Endothelial cell of umbilical vein (primary cell): Measurements from ENCODE around the gene GLT8D1. TPM values are rescaled to one million over a fixed set of nuclear protein-coding genes. Genes with fewer than 3 reads are reported as not detected.

Source experiments
- BruUV-seq: library from RNA; stranded (reverse); fragments of 400-500 nt; replicated peaks from 2 replicates; lab custom pipeline; 2021; lab: Mats Ljungman, UMichigan
- CTCF ChIA-PET: fragments of 300-600, 350-600 bp; sonication (Branson Sonifier 250); formaldehyde crosslinking; loops from one replicate; lab custom pipeline; 2021; ENCODE audit warnings: antibody characterized with exemption, inconsistent platforms; lab: Charles Lee
- POLR2A ChIA-PET: fragments of 300-600, 350-600 bp; sonication (Branson Sonifier 250); formaldehyde crosslinking; loops from one replicate; lab custom pipeline; 2021; ENCODE audit warnings: antibody characterized with exemption, inconsistent platforms; lab: Charles Lee
- DNase-seq: peaks from one replicate; pipeline ENCODE4 v3.0.0-alpha.2; 2011; ENCODE audit warnings: low read depth, low spot score
- FAIRE-seq: peaks from 2 replicates; lab custom pipeline; 2011; peaks lifted over from hg19 to GRCh38; lab: Jason Lieb, UNC
- H2AFZ ChIP-seq: 2 replicates; pipeline ENCODE4 v1.6.0; 2012; ENCODE audit warnings: low read depth, low read length, control low read depth, inconsistent platforms
- H3K27ac ChIP-seq: 2 replicates; pipeline ENCODE4 v1.5.1; 2011; ENCODE audit warnings: low read depth, mild to moderate bottlenecking, control low read depth, low read length, moderate library complexity; ENCODE audit not compliant: insufficient read depth
- H3K27me3 ChIP-seq, 2 experiments: 2 replicates each; pipeline versions ENCODE4 v1.6.0 to v1.6.1; 2011; ENCODE audit warnings: low read length in 2 of 2, mixed read lengths in 1 of 2; ENCODE audit not compliant: control insufficient read depth in 2 of 2, insufficient read depth in 2 of 2
- H3K36me3 ChIP-seq, 2 experiments: 2 replicates in 1 of 2; 3 replicates in 1 of 2; pipeline ENCODE4 v1.5.1; 2011; ENCODE audit warnings: low read length in 2 of 2, mild to moderate bottlenecking in 1 of 2, moderate library complexity in 1 of 2; ENCODE audit not compliant: control insufficient read depth in 2 of 2, insufficient read depth in 2 of 2; ENCODE audit errors: extremely low read depth in 1 of 2
- H3K4me1 ChIP-seq: 3 replicates; pipeline ENCODE4 v1.5.1; 2011; ENCODE audit warnings: mild to moderate bottlenecking, low read length; ENCODE audit not compliant: control insufficient read depth, insufficient read depth; ENCODE audit errors: extremely low read depth
- H3K4me2 ChIP-seq: 2 replicates; pipeline ENCODE4 v1.6.1; 2011; ENCODE audit warnings: low read length, control low read depth, mixed read lengths; ENCODE audit not compliant: insufficient read depth
- H3K4me3 ChIP-seq, 3 experiments: fragments of 200-600 bp in 1 of 3; sonication (generic), shearing (Covaris generic) in 1 of 3; replicated peaks in 1 of 3; 2 replicates each; pipeline ENCODE4 v1.5.1; 2011 to 2016; ENCODE audit warnings: control low read depth in 3 of 3, low read length in 3 of 3, mild to moderate bottlenecking in 2 of 3, inconsistent platforms in 1 of 3, low read depth in 1 of 3, moderate library complexity in 1 of 3; ENCODE audit not compliant: insufficient read depth in 1 of 3
- H3K79me2 ChIP-seq: 2 replicates; pipeline ENCODE4 v1.6.0; 2012; ENCODE audit warnings: low read length, inconsistent platforms; ENCODE audit not compliant: control insufficient read depth, insufficient read depth
- H3K9ac ChIP-seq: replicated peaks from 2 replicates; pipeline ENCODE3; 2011; ENCODE audit warnings: low read length, control low read depth; ENCODE audit not compliant: insufficient read depth; ENCODE audit errors: extremely low read depth
- H3K9me1 ChIP-seq: replicated peaks from 3 replicates; pipeline ENCODE4 v1.6.0; 2011; ENCODE audit warnings: mild to moderate bottlenecking, low read length; ENCODE audit not compliant: control insufficient read depth, insufficient read depth; ENCODE audit errors: extremely low read depth
- H3K9me3 ChIP-seq: replicated peaks from 2 replicates; pipeline ENCODE4 v1.5.1; 2012; ENCODE audit warnings: low read length, inconsistent platforms; ENCODE audit not compliant: control insufficient read depth, insufficient read depth
- H4K20me1 ChIP-seq: replicated peaks from 2 replicates; pipeline ENCODE3; 2011; ENCODE audit warnings: mild to moderate bottlenecking, low read length; ENCODE audit not compliant: control insufficient read depth, insufficient read depth; ENCODE audit errors: extremely low read depth
- CTCF ChIP-seq, 2 donors: IDR thresholded peaks; 1 replicate in 1 of 2; 2 replicates in 1 of 2; pipeline ENCODE4 v1.5.1; 2011; ENCODE audit warnings: low read length in 2 of 2, mild to moderate bottlenecking in 2 of 2, moderate library complexity in 2 of 2, control low read depth in 1 of 2, inconsistent platforms in 1 of 2, low read depth in 1 of 2; ENCODE audit not compliant: insufficient read depth in 1 of 2; ENCODE audit errors: extremely low read depth in 1 of 2
- GATA2 ChIP-seq: IDR thresholded peaks from 2 replicates; pipeline ENCODE4 v1.7.0; 2011; ENCODE audit warnings: low read depth, mild to moderate bottlenecking, moderate library complexity, mixed read lengths, low read length; ENCODE audit not compliant: insufficient read length, insufficient read depth
- dilution Hi-C: fragments of 300-500 bp; cut with MboI; formaldehyde crosslinking; loops from one replicate; pipeline ENCODE4 v1.15.0; 2019; ENCODE audit warnings: low sequenced_read_pairs; ENCODE audit not compliant: extremely low pct_ligation_motif_present
- intact Hi-C: fragments of 100-400 bp; cut with micrococcal nuclease; formaldehyde crosslinking; loops from one replicate; pipeline ENCODE4 v1.10.0; 2022
- polyA plus RNA-seq, 4 experiments: library from polyadenylated mRNA; depleted of rRNA in 3 of 4; stranded (reverse) in 3 of 4; unstranded in 1 of 4; fragments of >200 nt; gene quantifications; 2 replicates each; pipeline versions ENCODE4 v1.2.1 to v1.2.3, GENCODE V29; 2011 to 2012; ENCODE audit warnings: missing spikeins in 1 of 4
- total RNA-seq: library from RNA; stranded (reverse); gene quantifications from 2 replicates; pipeline ENCODE4 v1.2.3, GENCODE V29; 2021

Gene GLT8D1
- total and polyA plus RNA-seq, 2 donors (not counting 3 experiments of a cell fraction or from before 2014, with no cell fraction given), result 63.7 to 73.5 TPM

GRCh38 chr3:52742418-52743041 is 36.9 kb upstream of the GLT8D1 start:
- CTCF ChIA-PET, result interaction anchor here (0.5 to 2.6 kb wide), 11 partner anchors 11 to 329 kb away, joined by 3 to 15 read pairs (median 5); no protein-coding TSS in a partner anchor
- peak; percentile 76 for FAIRE-seq

More at GRCh38 chr3:52742418-52743041, 36.9 kb upstream of the GLT8D1 start:
- BruUV-seq, result no TSS peak
- Histone ChIP-seq H3K4me2 (no peak overlapping the region), H4K20me1 (no peaks in the 10 kb centered on the region), H3K4me3 (no peak overlapping the region), H3K9me3 (no peaks in the 10 kb centered on the region), H3K9ac (no peak overlapping the region), H3K9me1 (no peaks in the 10 kb centered on the region), H3K27ac (no peak overlapping the region), H2AFZ (no peak overlapping the region), H3K79me2 (no peaks in the 10 kb centered on the region), H3K27me3 (no peaks in the 10 kb centered on the region), H3K36me3 (peaks cover 9 to 18% of the 10 kb centered on the region in 2 experiments), H3K4me1 (no peaks in the 10 kb centered on the region)
- intact Hi-C loops, result loop anchor here (1.0 to 5.0 kb wide), 5 partner anchors 57 to 330 kb away; no protein-coding TSS in a partner anchor
- TF ChIP-seq CTCF (IDR thresholded peaks at IDR 0.05; ENCODE audit: extremely low read depth in 1 of 2, insufficient read depth in 1 of 2, low read depth in 1 of 2, low read length in 2 of 2) (peak; percentile 36 to 47), GATA2 (no peak)
- POLR2A ChIA-PET, result no interaction called here
- DNase-seq, result peak; percentile 58
- dilution Hi-C loops, result no loop called here
